Adipose tissue (tissue), 3 donors: Measurements from ENCODE around the gene PSMB2. TPM values are rescaled to one million over a fixed set of nuclear protein-coding genes. Genes with fewer than 3 reads are reported as not detected.

ENCODE experiments used
- H3K27ac ChIP-seq: one replicate; pipeline ENCODE4 v1.5.1; 2013; ENCODE audit warnings: low read depth, low read length
- WGBS, 3 donors: extraction: QIAGEN DNeasy Blood & Tissue Kit; methylation state at CpG; one replicate each; pipeline ENCODE4 v1.1.7; 2013; 5-methylcytosine and 5-hydroxymethylcytosine counted together
- polyA plus RNA-seq, 3 donors: library from polyadenylated mRNA; stranded (reverse); fragments of 200-250 nt; gene quantifications; one replicate each; pipeline ENCODE4 v1.2.3, GENCODE V29; 2013
- donor health status: healthy with polysubstance abuse.
- donor health status: Bipolar disorder and iron deficiency.
- donor health status: healthy.

The PSMB2 gene
- polyA plus RNA-seq, 3 donors = 18.0 to 38.8 (median 37.1) TPM

DNA sequence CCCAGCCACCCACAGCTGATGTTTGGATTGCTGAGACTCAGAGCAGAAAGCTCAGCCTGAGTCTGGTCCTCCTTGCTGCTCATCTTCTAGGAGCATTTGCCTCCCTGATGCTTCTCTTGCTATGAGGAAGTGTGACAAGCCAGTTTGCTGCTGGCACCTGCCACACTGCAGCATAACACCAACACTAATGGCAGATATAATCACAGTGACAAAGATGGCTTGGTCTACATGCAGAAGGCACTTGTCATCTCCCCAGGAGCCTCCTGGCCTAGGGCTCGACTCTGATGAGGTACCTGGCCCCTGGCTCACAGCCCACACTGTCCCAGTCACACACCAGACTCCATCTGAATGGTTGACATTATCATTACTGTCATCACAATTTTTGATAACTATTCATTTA lies 13.9 kb upstream of the PSMB2 start:
- WGBS, 3 donors = 29 to 32% (median 29%) methylated on average over 1 of the region's 1 CpG
- H3K27ac ChIP-seq = no peak overlapping the region

GRCh38 chr1:35650416-35650815 lies 9.1 kb upstream of the PSMB2 start:
- 49 to 87% (median 83%) methylated on average over 3 of the region's 3 CpGs for WGBS, 3 donors
- no peak overlapping the region for H3K27ac ChIP-seq

DNA sequence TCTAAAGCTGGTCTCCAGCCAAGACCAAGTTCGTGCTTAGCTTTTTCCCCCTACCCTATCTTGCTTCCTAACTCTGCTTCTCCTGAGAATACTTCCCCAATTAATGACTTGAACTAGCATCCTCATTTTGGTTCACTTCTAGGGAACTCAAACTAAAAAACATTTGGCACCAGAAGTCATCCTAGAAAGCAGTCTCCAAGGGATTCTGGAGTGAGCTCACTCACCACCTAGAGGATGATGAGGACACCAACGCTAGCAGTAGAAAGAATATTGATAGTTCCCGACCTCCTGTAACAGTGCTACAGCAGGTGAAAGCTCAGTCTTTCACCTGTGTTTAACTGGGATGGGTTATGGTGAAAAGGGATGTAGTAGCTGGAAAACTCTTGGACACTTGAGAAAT lies 4.7 kb upstream of the PSMB2 start:
- 10 to 11% (median 11%) methylated on average over 3 of the region's 3 CpGs for WGBS, 3 donors
- no peak overlapping the region for H3K27ac ChIP-seq

DNA sequence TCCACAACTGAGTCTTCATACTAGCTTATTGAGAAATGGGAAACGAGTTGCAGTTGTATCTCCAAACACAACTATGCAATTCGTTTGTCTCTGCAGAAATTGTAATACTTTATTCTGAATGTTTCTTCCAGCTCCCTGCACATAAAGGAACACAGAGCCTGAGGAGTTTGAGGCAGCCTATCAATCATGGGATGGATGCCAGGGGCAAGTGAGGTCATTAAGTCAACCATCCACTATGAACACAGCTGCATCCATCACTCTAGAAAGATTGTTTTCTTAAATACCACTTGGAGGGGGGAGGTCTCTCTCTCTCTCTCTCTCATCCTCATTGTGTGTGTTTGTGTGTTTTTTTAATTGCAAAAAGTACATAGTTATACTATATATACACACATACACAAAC lies 2.9 kb upstream of the PSMB2 start:
- WGBS, 3 donors = 34 to 44% (median 36%) methylated on average over 2 of the region's 2 CpGs

GRCh38 chr1:35642471-35642955 lies 1.2 kb upstream of the PSMB2 start:
- 28 to 43% (median 33%) methylated on average over 14 of the region's 14 CpGs for WGBS, 3 donors

More for the DNA sequence above, 2.9 kb upstream of the PSMB2 start:
- no peak overlapping the region for H3K27ac ChIP-seq

GRCh38 chr1:35640380-35641232 lies 720 bp downstream of the PSMB2 start:
- no peak overlapping the region for H3K27ac ChIP-seq
- 11 to 20% (median 19%) methylated on average over 29 of the region's 29 CpGs for WGBS, 3 donors

More at GRCh38 chr1:35642471-35642955, 1.2 kb upstream of the PSMB2 start:
- no peak overlapping the region for H3K27ac ChIP-seq

DNA sequence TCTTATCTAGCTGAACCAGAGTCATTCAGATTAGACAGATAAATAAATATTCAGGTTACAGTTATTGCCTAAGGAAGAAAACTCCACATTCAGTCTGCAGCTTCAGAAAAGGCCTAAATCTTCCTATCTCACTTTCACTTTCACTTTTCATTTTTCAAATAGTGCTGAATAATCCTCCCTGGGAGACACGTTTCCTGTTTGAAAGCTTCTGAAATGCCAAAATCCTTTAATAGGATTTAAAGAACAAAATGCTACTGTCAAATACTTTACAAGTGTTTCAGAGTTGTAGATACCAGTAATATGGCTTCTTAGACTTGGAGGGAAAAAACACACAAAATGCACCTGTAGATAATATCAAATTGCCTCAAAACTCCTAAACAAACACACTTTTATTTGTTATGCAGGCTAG lies 3.9 kb downstream of the PSMB2 start:
- no peak overlapping the region for H3K27ac ChIP-seq
- WGBS, 3 donors = 0 to 2% (median 0%) methylated on average over 1 of the region's 1 CpG

GRCh38 chr1:35633547-35633946 lies 7.8 kb downstream of the PSMB2 start:
- H3K27ac ChIP-seq = no peak overlapping the region

DNA sequence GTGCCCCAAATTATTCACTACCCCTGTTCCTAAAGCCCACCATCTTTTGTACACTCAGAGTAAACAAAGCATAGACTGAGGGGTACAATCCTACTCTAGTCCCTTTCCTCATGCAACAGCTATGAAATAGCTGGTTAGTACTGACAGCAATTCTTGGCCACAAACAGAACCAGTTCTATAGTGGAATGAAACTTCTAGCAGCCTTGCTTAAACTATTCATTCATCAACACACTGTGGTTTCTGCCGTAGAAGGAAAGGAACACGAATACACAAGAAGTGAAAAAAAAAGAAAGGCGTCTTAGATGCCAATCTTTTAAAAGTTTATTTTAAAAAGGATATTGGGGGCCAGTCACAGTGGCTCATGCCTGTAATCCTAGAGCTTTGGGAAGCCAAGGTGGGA lies 9.9 kb downstream of the PSMB2 start:
- no peak overlapping the region for H3K27ac ChIP-seq
- 84 to 96% (median 94%) methylated on average over 3 of the region's 3 CpGs for WGBS, 3 donors

GRCh38 chr1:35629051-35629450 lies 12.3 kb downstream of the PSMB2 start:
- WGBS, 3 donors = 37 to 83% (median 80%) methylated on average over 2 of the region's 2 CpGs
- no peak overlapping the region for H3K27ac ChIP-seq

GRCh38 chr1:35623832-35624231 lies 17.5 kb downstream of the PSMB2 start:
- no peak overlapping the region for H3K27ac ChIP-seq

DNA sequence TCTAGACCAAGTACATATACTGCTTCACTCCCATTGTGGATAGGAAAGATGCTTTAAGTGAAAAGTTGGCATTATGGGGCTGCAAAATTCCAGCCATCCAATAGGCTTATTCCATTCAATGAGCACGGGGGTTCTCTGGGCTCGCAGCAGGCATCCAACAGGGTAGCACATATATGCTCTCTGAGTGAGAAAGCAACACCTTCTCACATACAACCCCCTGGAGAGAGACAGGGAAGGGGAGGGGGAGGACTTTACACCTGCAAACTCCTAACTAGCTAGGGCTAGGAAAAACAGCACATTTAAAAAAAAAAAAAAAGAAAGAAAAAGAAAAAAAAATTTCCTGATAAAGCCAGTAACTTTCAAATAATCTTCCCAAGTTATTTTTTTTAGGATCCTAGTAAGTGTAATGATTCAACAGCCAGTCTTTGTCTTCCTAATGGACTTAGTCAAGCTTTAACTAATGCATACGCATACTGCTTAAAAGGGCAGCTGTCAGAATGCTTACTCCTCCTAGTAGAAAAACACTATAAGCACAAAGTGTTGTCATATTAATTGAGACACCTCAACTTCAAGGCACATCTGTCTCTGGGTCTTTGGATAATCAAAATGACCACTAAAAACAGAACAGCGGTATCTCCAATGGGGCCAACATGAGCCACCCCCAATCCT lies 18.7 kb downstream of the PSMB2 start:
- WGBS, 3 donors = 86 to 89% (median 89%) methylated on average over 4 of the region's 4 CpGs
- no peak overlapping the region for H3K27ac ChIP-seq

GRCh38 chr1:35619237-35620121 lies 21.8 kb downstream of the PSMB2 start:
- WGBS, 3 donors = 83 to 85% (median 84%) methylated on average over 6 of the region's 6 CpGs
- no peak overlapping the region for H3K27ac ChIP-seq

DNA sequence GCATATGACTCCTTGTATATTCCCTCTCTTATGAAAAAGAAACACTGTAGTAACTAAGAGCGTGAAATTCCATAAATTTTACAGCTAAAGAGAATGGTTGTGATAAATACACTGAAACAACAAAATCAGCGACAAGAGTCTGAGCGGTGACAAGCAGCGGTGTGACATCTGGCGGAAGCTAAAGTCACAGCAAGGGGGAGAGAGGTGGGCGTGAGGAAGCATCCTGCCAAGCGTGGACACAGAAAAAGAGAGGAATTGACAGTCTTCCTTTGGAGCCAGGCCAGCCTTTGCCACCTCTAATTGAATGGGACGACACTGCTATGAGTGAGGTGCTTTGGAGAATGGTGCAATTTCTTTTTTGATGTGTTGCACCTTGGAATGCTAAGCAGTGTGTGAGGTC lies 25.9 kb downstream of the PSMB2 start:
- WGBS, 3 donors = 86 to 90% (median 88%) methylated on average over 8 of the region's 8 CpGs
- H3K27ac ChIP-seq = no peak overlapping the region

GRCh38 chr1:35611655-35612054 lies 29.7 kb downstream of the PSMB2 start:
- WGBS, 3 donors = 96 to 98% (median 97%) methylated on average over 7 of the region's 7 CpGs
- no peak overlapping the region for H3K27ac ChIP-seq

DNA sequence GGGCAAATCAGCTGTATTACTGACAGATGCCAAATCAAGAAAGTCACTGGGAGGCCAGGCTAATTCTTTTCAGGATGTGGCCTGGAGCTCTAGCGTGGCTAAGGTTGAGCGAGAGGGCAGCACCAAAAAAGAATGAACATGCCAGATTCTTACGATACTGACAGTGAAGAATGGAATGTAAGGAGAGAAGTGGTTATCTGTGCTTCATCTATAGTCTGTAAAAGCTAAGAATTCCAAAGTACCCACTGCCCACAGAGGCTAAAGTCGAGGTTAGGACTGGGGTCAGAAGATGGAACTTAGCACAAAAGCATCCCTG lies 35.5 kb downstream of the PSMB2 start:
- H3K27ac ChIP-seq = no peak overlapping the region

DNA sequence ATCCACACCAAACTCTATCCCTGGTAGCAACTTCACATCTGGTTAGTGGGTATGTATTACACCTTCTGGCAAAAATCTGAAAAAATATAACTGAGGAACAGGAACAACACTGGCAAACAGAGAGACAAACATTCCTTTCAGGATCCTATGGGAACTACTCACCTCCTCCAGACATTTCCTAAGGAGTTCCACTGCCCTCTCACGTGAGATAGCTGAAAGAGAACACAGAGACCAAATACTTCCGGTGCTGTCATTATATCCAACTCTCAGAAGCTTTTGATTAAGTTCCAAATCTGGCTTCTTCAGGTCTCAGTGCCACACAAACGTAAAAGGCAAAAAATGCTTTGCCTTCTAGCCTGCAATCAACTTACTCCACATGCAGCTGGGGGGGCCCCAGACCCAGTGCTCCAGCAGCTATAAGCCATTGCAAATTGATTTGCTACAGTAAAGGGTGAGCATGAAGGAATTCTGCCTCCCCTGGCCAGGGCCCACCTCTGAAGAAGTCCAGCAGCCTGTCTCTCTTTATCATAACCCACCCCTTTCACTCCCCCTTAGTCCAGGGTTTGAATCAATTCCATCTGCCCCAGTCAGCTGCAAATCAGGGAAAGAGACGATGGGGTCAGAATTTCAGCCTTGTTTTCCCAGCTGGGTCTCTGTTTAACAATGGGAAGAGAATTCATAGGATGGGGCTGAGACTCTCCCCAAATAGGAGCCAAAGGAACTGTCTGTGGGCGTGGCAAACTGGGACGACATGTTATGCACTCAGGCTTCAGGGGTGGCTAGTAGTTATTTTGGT lies 36.1 kb downstream of the PSMB2 start:
- H3K27ac ChIP-seq = no peak overlapping the region
- 79 to 82% (median 79%) methylated on average over 6 of the region's 6 CpGs for WGBS, 3 donors

More for the DNA sequence above, 35.5 kb downstream of the PSMB2 start:
- WGBS, 3 donors = 86 to 88% (median 88%) methylated on average over 4 of the region's 4 CpGs

DNA sequence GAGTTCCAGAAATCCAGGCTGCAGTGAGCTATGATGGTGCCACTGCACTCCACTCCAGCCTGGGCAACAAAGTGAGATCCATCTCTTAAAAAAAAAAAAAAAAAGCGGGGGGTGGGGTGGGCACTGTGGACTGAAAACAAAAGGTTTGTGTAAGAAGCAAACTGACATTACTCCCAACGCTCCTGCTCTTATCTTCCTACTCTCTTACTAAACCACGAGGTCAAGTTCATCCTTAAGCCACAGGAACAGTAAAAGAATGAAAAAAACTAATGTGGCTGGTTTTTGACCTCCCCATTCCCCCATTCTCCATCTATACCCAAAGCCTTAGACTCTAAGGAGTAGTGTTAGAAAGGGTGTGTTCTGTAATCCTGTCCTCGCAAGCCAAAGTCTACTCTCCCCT lies 37.4 kb downstream of the PSMB2 start:
- H3K27ac ChIP-seq = no peak overlapping the region
- WGBS, 3 donors = 62 to 89% (median 84%) methylated on average over 3 to 4 of the region's 4 CpGs
